ENCODE data around the gene TIMM17A. TPM values are rescaled to one million over a fixed set of nuclear protein-coding genes. Genes with fewer than 3 reads are reported as not detected.
"Not testable (repeated sequence)": the region's sequence is repeated elsewhere in the genome, so short reads cannot be mapped to it uniquely, and the experiment has no call there.

The TIMM17A gene
- total RNA-seq, 2 donors from 2014 or later = 38.8 to 47.5 TPM

DNA sequence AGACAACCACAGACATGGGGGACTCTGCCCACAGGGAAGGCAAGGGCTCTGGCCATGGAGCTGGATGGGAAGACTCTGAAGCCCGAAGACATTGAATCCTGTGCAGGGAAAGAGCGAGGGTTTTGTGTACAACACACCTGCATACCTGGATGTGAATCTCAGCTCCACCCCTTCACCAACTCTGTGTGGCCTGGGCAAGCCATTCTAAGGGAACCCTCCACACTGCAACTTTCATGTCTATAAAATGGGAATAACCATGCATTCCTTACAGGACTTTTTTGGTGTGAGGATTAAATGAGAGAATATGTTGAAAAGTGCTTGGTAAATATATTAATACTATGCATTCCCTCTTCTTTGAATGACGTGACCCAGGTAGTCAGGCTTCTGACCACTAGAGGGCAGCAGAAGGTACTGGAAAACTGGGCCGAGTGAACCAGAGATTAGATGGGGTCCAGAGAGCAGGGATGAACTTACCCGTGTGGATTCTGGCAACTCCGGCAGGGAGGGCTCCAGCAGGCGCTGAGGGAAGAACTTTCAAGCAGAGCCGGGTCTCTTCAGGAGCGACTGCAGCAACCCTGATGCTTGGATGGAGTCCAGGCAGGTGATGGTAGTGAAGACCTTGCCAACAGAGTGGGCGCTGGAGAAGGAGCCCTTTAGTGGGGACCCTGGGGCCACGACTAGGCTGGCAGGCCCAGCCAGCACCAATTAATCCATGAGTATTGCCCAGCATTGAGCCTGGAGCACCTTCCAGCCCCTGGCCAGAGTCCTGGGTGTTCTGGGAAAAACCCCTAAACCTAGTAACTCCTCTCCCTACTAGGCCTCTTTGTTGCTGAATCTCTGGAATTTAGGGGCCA, 54.2 kb downstream of the TIMM17A start:
- DNase-seq (ENCODE audit: low spot score) = no peak
- intact Hi-C loops (cut with DNase I) = loop anchor here (5.0 kb wide), 2 partner anchors 108 to 118 kb away; no protein-coding TSS in a partner anchor

DNA sequence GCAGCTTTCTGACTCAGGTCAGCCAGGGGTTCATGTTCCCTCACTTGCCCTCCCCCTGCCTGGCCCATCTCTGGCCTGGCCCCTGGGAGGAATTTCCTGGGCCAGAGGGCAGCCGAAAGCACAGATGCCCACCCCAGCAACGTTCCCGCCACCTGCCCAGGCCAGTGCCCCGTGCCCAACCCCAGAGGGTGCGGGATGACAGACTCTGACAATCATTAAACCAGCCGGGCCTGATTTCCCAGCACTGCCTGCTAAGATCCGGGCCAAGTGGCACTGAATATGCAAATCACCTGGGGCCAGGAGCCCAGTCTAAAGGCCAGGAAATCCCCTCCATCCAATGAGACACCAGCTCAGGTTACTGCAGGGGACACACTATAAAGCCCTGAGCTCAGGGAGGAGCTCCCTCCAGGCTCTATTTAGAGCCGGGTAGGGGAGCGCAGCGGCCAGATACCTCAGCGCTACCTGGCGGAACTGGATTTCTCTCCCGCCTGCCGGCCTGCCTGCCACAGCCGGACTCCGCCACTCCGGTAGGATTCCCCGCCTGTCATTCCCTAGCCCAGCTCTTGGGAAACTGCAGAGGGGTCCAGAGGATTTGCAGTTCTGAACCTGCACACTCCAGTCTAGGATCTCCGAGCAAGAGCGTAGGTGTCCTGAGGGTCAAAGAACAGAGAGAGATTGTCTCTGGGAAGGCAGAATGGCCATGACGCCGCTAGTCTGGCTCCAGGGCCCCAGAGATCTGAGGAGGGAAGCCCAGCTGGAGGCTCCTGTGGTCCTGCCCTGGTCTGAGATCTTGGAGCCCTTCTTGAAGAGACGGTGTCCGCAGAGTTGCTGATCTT, 55.1 kb downstream of the TIMM17A start, which contains the start of gene ELF3:
Gene ELF3 (plus strand): TSS at position 408 of the 836 bp plus-strand sequence. CDS start 550 bp downstream, outside the sequence.
- no peak for DNase-seq (ENCODE audit: low spot score)
- intact Hi-C loops (cut with DNase I) = loop anchor here in 1 of 2 donors (5.0 kb wide), 1 partner anchor 107 kb away; no protein-coding TSS in a partner anchor

DNA sequence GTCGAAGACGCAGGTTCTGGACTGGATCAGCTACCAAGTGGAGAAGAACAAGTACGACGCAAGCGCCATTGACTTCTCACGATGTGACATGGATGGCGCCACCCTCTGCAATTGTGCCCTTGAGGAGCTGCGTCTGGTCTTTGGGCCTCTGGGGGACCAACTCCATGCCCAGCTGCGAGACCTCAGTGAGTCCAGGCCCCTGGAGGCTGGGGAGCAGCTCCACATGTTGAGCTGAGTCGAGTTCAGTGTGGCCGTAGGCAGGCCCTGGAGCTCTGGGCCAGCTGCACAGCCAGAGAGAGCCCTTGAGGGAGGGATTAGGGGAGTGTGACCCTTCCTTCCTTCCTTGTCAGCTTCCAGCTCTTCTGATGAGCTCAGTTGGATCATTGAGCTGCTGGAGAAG, 56.7 kb downstream of the TIMM17A start:
- intact Hi-C loops (cut with DNase I) = loop anchor here in 1 of 2 donors (5.0 kb wide), 1 partner anchor 105 kb away; no protein-coding TSS in a partner anchor
- no peak for DNase-seq (ENCODE audit: low spot score)

GRCh38 chr1:202012544-202013478, 57.5 kb downstream of the TIMM17A start:
- peak; percentile 73 for DNase-seq (ENCODE audit: low spot score)
- intact Hi-C loops (cut with DNase I) = loop anchor here in 1 of 2 donors (5.0 kb wide), 1 partner anchor 104 kb away; no protein-coding TSS in a partner anchor

DNA sequence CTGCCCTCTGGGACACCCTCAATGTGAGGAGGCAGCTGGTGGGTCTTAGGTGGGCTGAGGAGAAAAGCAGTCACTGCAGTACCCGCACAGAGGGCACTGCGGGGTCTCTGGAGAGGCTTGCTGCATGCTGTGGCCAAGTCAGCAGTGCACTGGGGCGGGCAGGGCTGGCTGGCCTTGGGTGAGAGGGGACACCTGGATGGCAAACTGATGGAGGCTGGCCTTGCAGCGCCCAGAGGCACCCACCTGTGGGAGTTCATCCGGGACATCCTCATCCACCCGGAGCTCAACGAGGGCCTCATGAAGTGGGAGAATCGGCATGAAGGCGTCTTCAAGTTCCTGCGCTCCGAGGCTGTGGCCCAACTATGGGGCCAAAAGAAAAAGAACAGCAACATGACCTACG, 58.3 kb downstream of the TIMM17A start:
- DNase-seq (ENCODE audit: low spot score) = no peak
- intact Hi-C loops (cut with DNase I) = loop anchor here in 1 of 2 donors (5.0 kb wide), 1 partner anchor 104 kb away; no protein-coding TSS in a partner anchor

DNA sequence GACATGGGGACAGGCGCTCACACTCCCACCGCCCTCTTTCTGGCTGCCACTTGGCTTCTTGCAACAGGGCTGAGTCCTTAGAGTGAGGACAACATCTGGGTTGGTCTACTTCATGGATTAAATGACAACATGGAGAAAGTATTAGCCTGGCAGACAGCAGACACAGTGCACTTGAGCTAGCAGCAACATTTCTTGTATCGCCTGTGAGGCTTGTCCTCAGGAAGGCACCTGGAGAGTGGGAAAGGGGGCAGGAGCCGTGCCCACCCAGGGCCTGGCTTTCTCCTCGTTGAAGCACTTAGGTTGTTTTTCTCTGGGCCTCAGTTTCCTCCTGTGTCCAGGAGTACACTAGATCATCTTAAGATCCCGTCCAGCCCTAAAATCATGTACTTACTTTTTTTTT, 58.8 kb downstream of the TIMM17A start:
- intact Hi-C loops (cut with DNase I) = loop anchor here in 1 of 2 donors (5.0 kb wide), 1 partner anchor 103 kb away; no protein-coding TSS in a partner anchor
- DNase-seq (ENCODE audit: low spot score) = no peak

DNA sequence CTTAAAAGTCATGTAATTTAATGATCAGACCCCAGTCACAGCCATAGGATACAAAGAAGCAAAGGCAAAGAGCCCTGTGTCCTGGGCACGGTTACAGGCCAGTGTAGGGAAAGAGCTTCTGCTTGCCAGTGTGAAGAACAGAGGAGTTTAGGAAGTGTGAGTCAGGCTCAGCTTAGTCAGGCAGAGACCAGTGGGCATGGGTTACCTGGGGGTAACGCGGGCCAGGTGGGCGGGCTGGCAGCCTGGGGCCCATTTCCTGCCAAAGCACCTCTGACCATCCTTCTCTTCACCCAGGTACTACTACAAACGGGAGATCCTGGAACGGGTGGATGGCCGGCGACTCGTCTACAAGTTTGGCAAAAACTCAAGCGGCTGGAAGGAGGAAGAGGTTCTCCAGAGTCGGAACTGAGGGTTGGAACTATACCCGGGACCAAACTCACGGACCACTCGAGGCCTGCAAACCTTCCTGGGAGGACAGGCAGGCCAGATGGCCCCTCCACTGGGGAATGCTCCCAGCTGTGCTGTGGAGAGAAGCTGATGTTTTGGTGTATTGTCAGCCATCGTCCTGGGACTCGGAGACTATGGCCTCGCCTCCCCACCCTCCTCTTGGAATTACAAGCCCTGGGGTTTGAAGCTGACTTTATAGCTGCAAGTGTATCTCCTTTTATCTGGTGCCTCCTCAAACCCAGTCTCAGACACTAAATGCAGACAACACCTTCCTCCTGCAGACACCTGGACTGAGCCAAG, 59.8 kb downstream of the TIMM17A start:
- DNase-seq (ENCODE audit: low spot score) = no peak
- intact Hi-C loops (cut with DNase I) = loop anchor here in 1 of 2 donors (5.0 kb wide), 1 partner anchor 102 kb away; no protein-coding TSS in a partner anchor

DNA sequence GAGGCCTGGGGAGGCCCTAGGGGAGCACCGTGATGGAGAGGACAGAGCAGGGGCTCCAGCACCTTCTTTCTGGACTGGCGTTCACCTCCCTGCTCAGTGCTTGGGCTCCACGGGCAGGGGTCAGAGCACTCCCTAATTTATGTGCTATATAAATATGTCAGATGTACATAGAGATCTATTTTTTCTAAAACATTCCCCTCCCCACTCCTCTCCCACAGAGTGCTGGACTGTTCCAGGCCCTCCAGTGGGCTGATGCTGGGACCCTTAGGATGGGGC, 60.3 kb downstream of the TIMM17A start:
- no peak for DNase-seq (ENCODE audit: low spot score)
- intact Hi-C loops (cut with DNase I) = no loop called here

DNA sequence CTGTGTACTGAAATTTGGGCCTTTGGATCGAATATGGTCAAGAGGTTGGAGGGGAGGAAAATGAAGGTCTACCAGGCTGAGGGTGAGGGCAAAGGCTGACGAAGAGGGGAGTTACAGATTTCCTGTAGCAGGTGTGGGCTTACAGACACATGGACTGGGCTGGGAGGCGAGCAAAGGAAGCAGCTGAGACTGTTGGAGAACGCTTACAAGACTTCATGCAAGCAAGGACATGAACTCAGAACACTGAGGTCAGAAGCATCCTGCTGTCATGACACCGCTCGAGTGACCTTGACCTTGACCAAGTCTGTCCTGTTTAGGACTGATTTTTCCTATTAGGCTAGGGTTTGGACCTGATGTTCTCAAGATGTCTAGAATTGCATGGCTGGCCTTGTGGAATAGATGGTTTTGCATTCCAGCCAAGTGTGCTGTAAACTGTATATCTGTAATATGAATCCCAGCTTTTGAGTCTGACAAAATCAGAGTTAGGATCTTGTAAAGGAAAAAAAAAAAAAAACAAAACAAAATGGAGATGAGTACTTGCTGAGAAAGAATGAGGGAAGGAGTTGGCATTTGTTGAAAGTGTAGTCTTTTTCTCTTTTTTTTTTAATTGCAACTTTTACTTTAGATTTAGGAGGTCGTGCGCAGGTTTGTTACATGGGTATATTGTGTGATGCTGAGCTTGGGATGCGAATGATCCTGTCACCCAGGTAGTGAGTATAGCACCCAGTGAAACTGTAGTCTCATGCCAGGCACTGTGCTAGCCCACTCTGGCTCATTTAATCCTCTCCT, 60.9 kb downstream of the TIMM17A start:
- intact Hi-C loops (cut with DNase I) = no loop called here
- DNase-seq (ENCODE audit: low spot score) = no peak

DNA sequence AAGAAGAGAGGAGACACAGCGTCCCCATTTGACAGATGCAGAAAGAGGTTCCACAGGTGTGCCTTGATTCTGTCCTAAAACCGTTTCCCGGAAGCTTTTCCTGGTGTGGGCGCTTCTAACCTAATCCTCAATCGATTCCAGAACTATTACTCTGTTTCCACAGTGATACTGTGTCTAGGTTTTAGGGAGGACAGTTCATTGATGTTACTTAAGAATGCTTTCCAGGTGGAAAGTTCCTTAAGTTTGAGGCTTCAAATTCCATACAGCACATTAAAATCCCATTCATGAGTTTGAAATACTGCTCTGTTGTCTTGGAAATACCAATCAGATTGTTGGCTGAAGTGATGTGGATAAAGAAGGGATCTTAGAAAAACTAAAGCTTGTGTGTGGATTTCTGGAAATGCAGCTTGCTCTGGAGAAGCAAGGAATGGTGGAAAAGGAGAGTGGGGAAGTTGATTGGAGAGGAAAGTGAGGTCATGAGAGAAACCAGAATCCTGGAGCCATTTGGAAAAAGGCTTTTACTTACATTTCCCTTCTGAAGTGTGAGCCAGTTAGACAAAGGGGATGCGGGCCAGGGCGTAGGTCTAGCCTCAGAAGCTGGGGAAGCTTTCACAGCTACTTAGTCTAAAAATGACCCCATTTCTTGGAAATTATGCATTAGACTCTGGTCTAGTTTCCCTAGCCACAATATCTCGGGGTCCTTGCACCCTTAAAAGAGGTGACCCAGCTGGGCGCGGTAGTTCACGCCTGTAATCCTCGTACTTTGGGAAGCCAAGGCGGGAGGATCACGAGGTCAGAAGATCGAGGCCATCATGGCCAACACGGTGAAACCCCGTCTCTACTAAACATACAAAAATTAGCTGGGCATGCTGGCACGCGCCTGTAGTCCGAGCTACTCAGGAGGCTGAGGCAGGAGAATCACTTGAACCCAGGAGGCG, 61.8 kb downstream of the TIMM17A start:
- intact Hi-C loops (cut with DNase I) = no loop called here
- DNase-seq (ENCODE audit: low spot score) = no peak

- peak; percentile 72 for DNase-seq (ENCODE audit: low spot score)
- intact Hi-C loops (cut with DNase I) = no loop called here
These were observed 62.6 kb downstream of the TIMM17A start for GRCh38 chr1:202017749-202018467.

GRCh38 chr1:202018468-202019234, 63.3 kb downstream of the TIMM17A start:
- DNase-seq (ENCODE audit: low spot score) = peak; percentile 60
- intact Hi-C loops (cut with DNase I) = no loop called here

GRCh38 chr1:202019235-202019558, 63.9 kb downstream of the TIMM17A start:
- intact Hi-C loops (cut with DNase I); DNase-seq (ENCODE audit: low spot score): not testable (repeated sequence)
